Transverse colon (tissue), 4 donors: ENCODE data around the gene EXD3. TPM values are rescaled to one million over a fixed set of nuclear protein-coding genes. Genes with fewer than 3 reads are reported as not detected.

Source experiments
- DNase-seq: peaks from one replicate; pipeline ENCODE4 v3.0.0-alpha.2; 2019
- H3K27ac ChIP-seq, 4 donors: fragments of 200-600 bp; sonication (generic); 2 replicates each; pipeline ENCODE4 v1.5.1; 2016 to 2018; ENCODE audit warnings: inconsistent platforms in 4 of 4
- H3K27me3 ChIP-seq: fragments of 200-600 bp; sonication (generic); 2 replicates; pipeline ENCODE4 v1.5.1; 2017; ENCODE audit warnings: inconsistent platforms
- H3K36me3 ChIP-seq, 4 donors: fragments of 200-600 bp; sonication (generic); 2 replicates each; pipeline ENCODE4 v1.5.1; 2017 to 2019; ENCODE audit warnings: inconsistent platforms in 4 of 4
- H3K4me1 ChIP-seq, 4 donors: fragments of 200-600 bp; sonication (generic); 2 replicates each; pipeline ENCODE4 v1.5.1; 2017 to 2020; ENCODE audit warnings: inconsistent platforms in 4 of 4
- H3K4me3 ChIP-seq, 4 donors: fragments of 200-600 bp; sonication (generic); 1 replicate in 1 of 4; 2 replicates in 3 of 4; pipeline versions ENCODE4 v1.5.1 to v1.6.1; 2017 to 2019; ENCODE audit warnings: inconsistent platforms in 4 of 4
- H3K9me3 ChIP-seq, 2 donors: fragments of 200-600 bp; sonication (generic); 2 replicates each; pipeline ENCODE4 v1.5.1; 2017 to 2019; ENCODE audit warnings: inconsistent platforms in 2 of 2
- EP300 ChIP-seq: sonication (generic); formaldehyde crosslinking; IDR thresholded peaks from one replicate; pipeline ENCODE4 v1.6.1; 2017; ENCODE audit warnings: antibody characterized with exemption, low read depth
- POLR2A ChIP-seq: fragments of 450-650 bp; IDR thresholded peaks from one replicate; pipeline ENCODE4 v1.6.1; 2016; ENCODE audit warnings: antibody characterized with exemption, mild to moderate bottlenecking, moderate library complexity
- POLR2AphosphoS5 ChIP-seq, 3 donors: sonication (generic); formaldehyde crosslinking; IDR thresholded peaks; one replicate each; pipeline ENCODE4 v1.6.1; 2016; ENCODE audit warnings: antibody characterized with exemption in 3 of 3
- WGBS, 2 donors: methylation state at CpG; one replicate each; pipeline ENCODE4 v1.1.5; 2018; ENCODE audit warnings: low coverage in 1 of 2; 5-methylcytosine and 5-hydroxymethylcytosine counted together
- in situ Hi-C, 4 donors: fragments of 200-750 bp; cut with MboI; loops; one replicate each; pipeline versions ENCODE4 v1.15.0 to v1.15.1; 2017; ENCODE audit warnings: low sequenced_read_pairs in 3 of 4, low pct_ligation_motif_present in 1 of 4, low pct_unique_long_range_greater_than_20kb in 1 of 4
- intact Hi-C: fragments of 100-400 bp; cut with DNase I; formaldehyde crosslinking; loops from one replicate; pipeline ENCODE4 v1.15.1; 2023; ENCODE audit warnings: low total_unique reads
- total RNA-seq, 4 donors: library from RNA; depleted of rRNA; stranded (reverse); fragments of >200 nt; gene quantifications; one replicate each; pipeline ENCODE4 v1.1.0, GENCODE V29; 2016
- TF ChIP-seq, protein P1 (sequence below), 5 experiments: fragments of 200-600 bp in 3 of 5; fragments of 450-650 bp in 2 of 5; sonication (generic) in 3 of 5; IDR thresholded peaks; 1 replicate in 2 of 5; 2 replicates in 3 of 5; pipeline ENCODE4 v1.5.1; 2016 to 2017; ENCODE audit warnings: antibody characterized with exemption in 5 of 5, inconsistent platforms in 3 of 5, mild to moderate bottlenecking in 2 of 5, moderate library complexity in 1 of 5

Gene EXD3
- total RNA-seq, 4 donors from 2014 or later: 47.6 to 228 (median 74.2) TPM

DNA sequence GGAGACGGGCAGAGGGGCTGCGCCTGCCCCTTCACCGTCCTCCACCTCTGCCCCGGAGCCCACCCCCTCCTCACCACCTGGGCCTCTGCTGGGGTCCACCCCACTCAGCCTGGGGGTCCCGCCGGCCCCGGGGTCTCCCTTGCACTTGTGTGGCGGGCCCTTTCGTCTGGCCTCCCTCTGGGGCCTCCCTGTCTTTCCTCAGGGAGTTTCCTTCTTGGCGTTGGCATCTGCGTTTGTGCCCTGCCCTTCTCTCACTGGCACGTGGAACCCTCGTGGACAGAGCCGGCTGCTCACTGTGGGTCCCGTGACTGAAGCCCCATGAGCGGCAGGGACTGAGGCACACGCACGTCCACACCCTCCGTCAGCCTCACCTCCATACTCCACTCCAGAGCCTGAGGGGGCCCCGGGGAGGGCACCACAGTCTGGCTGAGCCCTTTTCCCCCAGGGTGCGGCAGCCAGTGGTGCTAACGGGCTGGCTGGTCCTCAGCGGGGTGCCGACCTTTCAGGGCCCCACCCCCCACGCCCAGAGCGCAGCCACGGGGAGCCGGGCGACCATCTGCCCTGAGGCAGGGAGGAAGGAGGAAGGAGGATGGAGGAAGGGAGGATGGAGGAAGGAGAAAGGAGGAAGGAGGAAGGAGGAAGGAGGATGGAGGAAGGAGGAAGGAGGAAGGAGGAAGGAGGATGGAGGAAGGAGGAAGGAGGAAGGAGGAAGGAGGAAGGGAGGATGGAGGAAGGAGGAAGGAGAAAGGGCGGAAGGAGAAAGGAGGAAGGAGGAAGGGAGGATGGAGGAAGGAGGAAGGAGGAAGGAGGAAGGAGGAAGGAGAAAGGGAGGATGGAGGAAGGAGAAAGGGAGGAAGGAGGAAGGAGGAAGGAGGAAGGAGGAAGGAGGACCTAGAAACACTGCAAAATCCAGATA lies 67.9 kb downstream of the EXD3 start:
- Histone ChIP-seq H3K27me3 (no peaks in the 10 kb centered on the region), H3K4me1 (no peaks in the 10 kb centered on the region), H3K36me3 (no peaks in the 10 kb centered on the region), H3K9me3 (peaks cover 9 to 12% of the 10 kb centered on the region in 2 donors), H3K4me3 (no peak overlapping the region), H3K27ac (no peak overlapping the region)
- WGBS, 2 donors: 86% methylated on average over 29 of the region's 30 CpGs; no CpG with 5 or more reads in 1 of the 2 donors
- in situ Hi-C loops: no loop called here
- TF ChIP-seq EP300 (no peak), POLR2A (no peak), POLR2AphosphoS5 (IDR thresholded peaks at IDR 0.05) (no peak)
- TF ChIP-seq, protein P1, sequence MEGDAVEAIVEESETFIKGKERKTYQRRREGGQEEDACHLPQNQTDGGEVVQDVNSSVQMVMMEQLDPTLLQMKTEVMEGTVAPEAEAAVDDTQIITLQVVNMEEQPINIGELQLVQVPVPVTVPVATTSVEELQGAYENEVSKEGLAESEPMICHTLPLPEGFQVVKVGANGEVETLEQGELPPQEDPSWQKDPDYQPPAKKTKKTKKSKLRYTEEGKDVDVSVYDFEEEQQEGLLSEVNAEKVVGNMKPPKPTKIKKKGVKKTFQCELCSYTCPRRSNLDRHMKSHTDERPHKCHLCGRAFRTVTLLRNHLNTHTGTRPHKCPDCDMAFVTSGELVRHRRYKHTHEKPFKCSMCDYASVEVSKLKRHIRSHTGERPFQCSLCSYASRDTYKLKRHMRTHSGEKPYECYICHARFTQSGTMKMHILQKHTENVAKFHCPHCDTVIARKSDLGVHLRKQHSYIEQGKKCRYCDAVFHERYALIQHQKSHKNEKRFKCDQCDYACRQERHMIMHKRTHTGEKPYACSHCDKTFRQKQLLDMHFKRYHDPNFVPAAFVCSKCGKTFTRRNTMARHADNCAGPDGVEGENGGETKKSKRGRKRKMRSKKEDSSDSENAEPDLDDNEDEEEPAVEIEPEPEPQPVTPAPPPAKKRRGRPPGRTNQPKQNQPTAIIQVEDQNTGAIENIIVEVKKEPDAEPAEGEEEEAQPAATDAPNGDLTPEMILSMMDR (IDR thresholded peaks at IDR 0.05): no peak
- DNase-seq: no peak
- intact Hi-C loops: no loop called here

- no peak for TF ChIP-seq POLR2A
- in situ Hi-C loops: no loop called here
- no peak for DNase-seq
- no peaks in the 10 kb centered on the region for H3K36me3 ChIP-seq
- H3K27me3 ChIP-seq: no peaks in the 10 kb centered on the region
- H3K4me3 ChIP-seq: no peak overlapping the region
- 88% methylated on average over 19 of the region's 28 CpGs; no CpG with 5 or more reads in 1 of the 2 donors for WGBS, 2 donors
- intact Hi-C loops: no loop called here
- peak overlapping the region in 1 of 4 donors; percentile 21 for H3K27ac ChIP-seq
- peaks cover 9 to 12% of the 10 kb centered on the region in 2 donors for H3K9me3 ChIP-seq
- H3K4me1 ChIP-seq: no peaks in the 10 kb centered on the region
Measured at GRCh38 chr9:137354153-137354844, 68.7 kb downstream of the EXD3 start.

- no peak for DNase-seq
- Histone ChIP-seq H3K4me3 (no peak overlapping the region), H3K4me1 (no peaks in the 10 kb centered on the region), H3K27me3 (no peaks in the 10 kb centered on the region), H3K36me3 (no peaks in the 10 kb centered on the region), H3K9me3 (peaks cover 9 to 12% of the 10 kb centered on the region in 2 donors), H3K27ac (peak overlapping the region in 1 of 4 donors; percentile 21)
- in situ Hi-C loops: no loop called here
- intact Hi-C loops: no loop called here
- TF ChIP-seq, protein P1 (IDR thresholded peaks at IDR 0.05): no peak
- TF ChIP-seq EP300 (no peak), POLR2AphosphoS5 (IDR thresholded peaks at IDR 0.05) (no peak), POLR2A (no peak)
- WGBS, 2 donors: 98% methylated on average over 32 of the region's 43 CpGs; no CpG with 5 or more reads in 1 of the 2 donors
Measured at GRCh38 chr9:137353223-137354152, 69.5 kb downstream of the EXD3 start.

- in situ Hi-C loops: no loop called here
- Histone ChIP-seq H3K4me1 (no peaks in the 10 kb centered on the region), H3K27me3 (no peaks in the 10 kb centered on the region), H3K9me3 (peaks cover 9 to 12% of the 10 kb centered on the region in 2 donors), H3K27ac (no peak overlapping the region), H3K36me3 (no peaks in the 10 kb centered on the region), H3K4me3 (no peak overlapping the region)
- DNase-seq: no peak
- 95% methylated on average over 16 of the region's 26 CpGs; no CpG with 5 or more reads in 1 of the 2 donors for WGBS, 2 donors
- TF ChIP-seq, protein P1 (IDR thresholded peaks at IDR 0.05): no peak
- no peak for TF ChIP-seq EP300
- TF ChIP-seq POLR2AphosphoS5 (IDR thresholded peaks at IDR 0.05): no peak
- no peak for TF ChIP-seq POLR2A
- intact Hi-C loops: no loop called here
Measured at GRCh38 chr9:137352511-137353222, 70.3 kb downstream of the EXD3 start.
